D721Med (cell line): Measurements from ENCODE around the gene KCTD7.
"Not testable (repeated sequence)": the region's sequence is repeated elsewhere in the genome, so short reads cannot be mapped to it uniquely, and the experiment has no call there.

Experiments used
- DNase-seq: peaks from one replicate; pipeline ENCODE4 v3.0.0; 2011; ENCODE audit warnings: low spot score; ENCODE audit not compliant: insufficient read length
- FAIRE-seq: peaks from 2 replicates; lab custom pipeline; 2011; peaks lifted over from hg19 to GRCh38; lab: Jason Lieb, UNC
- TF ChIP-seq, protein P1 (sequence below): IDR thresholded peaks from 2 replicates; pipeline ENCODE4 v1.5.1; 2012; ENCODE audit warnings: mild to moderate bottlenecking, control low read depth; ENCODE audit not compliant: insufficient read depth; ENCODE audit errors: missing control alignments

Gene KCTD7

DNA sequence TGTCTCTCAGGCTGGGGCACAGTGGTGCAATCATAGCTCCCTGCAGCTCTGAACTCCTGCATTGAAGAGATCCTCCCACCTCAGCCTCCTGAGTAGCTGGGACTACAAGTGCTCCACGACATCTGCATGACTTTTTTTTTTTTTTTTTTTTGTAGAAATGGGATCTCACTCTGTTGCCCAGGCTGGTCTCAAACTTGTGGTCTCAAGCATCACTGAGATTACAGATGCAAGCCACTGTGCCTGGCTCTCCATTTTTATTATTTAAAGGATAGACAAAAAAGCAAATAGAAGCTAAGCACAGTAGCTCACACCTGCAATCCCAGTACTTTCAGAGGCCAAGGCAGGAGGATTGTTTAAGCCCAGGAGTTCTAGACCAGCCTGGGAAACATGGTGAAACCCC, 13.0 kb upstream of the KCTD7 start:
- TF ChIP-seq, protein P1, sequence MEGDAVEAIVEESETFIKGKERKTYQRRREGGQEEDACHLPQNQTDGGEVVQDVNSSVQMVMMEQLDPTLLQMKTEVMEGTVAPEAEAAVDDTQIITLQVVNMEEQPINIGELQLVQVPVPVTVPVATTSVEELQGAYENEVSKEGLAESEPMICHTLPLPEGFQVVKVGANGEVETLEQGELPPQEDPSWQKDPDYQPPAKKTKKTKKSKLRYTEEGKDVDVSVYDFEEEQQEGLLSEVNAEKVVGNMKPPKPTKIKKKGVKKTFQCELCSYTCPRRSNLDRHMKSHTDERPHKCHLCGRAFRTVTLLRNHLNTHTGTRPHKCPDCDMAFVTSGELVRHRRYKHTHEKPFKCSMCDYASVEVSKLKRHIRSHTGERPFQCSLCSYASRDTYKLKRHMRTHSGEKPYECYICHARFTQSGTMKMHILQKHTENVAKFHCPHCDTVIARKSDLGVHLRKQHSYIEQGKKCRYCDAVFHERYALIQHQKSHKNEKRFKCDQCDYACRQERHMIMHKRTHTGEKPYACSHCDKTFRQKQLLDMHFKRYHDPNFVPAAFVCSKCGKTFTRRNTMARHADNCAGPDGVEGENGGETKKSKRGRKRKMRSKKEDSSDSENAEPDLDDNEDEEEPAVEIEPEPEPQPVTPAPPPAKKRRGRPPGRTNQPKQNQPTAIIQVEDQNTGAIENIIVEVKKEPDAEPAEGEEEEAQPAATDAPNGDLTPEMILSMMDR: no peak
- DNase-seq (no peak), FAIRE-seq (no peak)

DNA sequence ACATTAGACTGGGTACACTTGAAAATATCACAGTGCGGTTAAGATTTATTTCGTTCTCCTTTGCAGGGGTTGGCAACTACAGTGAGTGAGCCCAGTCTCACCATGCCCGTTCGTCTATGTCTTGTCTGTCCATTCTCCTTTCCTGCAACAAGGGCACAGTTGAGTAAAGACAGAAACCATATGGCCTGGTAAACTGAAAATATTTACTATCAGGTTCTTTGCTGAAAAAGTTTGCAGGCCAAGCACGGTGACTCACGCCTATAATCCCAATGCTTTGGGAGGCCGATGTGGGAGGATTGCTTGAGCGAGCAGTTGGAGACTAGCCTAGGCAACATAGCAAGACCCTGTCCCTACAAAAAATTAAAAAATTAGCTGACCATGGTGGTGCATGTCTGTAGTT, 11.4 kb upstream of the KCTD7 start:
- TF ChIP-seq, protein P1: no peak
- FAIRE-seq (no peak), DNase-seq (no peak)

DNA sequence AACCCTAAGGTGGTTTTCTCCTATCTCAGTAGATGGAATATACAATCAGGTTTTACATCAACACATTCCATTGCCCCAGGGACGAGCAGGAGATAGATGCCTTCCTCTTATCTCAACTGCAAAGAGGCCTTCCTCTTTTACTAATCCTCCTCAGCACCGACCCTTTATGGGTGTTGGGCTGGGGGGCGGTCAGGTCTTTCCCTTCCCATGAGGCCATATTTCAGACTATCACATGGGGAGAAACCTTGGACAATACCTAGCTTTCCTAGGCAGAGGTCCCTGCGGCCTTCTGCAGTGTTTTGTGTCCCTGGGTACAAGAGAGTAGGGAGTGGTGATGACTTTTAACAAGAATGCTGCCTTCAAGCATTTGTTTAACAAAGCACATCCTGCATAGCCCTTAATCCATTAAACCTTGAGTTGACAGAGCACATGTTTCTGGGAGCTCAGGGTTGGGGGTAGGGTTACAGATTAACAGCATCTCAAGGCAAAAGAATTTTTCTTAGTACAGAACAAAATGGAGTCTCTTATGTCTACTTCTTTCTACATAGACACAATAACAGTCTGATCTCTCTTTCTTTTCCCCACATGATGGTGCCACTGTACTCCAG, 9.2 kb upstream of the KCTD7 start:
- DNase-seq, FAIRE-seq: not testable (repeated sequence)

DNA sequence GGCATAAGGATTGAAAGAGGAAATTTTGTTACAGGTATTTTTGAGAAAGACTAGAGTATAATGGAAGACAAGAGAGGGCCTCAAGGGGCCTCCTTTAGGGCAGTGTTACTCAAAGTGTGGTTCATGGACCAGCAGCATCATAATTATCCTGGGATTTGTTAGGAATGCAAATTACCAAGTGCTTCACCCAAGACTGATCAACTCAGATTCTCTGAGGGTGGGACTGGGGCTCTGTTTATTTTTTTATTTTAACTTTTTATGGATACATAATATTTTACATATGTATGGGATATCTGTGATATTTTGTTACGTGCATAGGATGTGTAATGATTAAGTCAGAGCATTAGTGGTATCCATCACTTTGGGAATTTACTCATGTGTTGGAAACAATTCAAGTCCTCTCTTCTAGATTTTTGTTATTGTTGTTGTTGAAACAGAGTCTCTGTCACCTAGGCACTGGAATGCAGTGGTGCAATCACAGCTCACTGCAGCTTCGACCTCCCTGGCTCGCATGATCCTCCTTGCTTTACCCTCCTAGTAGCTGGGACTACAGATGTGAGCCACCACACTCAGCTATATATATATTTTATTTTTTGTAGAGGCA, 2.2 kb upstream of the KCTD7 start:
- no peak for DNase-seq
- TF ChIP-seq, protein P1: no peak
- FAIRE-seq: no peak

DNA sequence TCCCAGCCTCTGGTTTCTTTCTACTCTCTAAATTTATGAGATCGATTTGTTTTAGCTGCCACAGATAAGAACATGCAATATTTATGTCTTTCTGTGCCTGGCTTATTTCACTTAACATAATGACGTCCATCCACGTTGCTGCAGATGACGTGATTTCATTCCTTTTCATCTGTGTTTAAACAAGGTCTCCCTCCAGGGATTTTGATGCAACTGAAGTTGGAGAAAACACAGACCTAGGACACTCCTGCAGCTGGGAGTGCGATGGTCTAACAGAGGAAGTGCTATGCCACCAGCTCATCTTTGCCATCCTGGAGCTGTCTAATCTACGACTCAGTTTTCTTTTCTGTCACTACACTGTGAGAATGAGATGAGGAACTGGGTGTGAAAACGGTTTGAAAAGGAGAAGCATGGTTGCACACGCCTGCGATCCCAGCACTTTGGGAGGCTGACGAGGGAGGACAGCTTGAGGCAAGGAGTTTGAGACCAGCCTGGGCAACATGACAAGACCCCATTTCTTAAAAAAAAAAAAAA, 1.5 kb upstream of the KCTD7 start:
- no peak for FAIRE-seq
- no peak for DNase-seq
- TF ChIP-seq, protein P1: no peak

DNA sequence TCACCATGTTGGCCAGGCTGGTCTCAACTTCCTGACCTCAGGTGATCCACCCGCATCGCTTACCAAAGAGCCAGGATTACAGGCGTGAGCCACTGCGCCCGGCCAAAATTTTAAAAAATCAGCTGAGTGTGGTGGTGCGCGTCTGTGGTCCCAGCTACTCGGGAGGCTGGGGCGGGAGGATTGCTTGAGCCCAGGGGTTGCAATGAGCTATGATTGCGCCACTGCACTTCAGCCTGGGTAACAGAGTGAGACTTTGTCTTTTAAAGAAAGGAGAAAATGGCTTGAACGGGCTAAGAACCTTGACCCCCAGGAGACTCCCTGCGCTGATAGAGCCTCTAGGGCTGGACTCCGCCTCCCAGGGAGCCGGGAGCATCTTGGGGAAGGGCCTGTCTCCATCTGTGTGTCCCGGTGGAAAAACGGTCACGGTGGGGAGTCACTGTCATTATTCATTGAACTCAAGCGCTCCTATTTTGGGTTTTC, 760 bp upstream of the KCTD7 start:
- no peak for FAIRE-seq

DNA sequence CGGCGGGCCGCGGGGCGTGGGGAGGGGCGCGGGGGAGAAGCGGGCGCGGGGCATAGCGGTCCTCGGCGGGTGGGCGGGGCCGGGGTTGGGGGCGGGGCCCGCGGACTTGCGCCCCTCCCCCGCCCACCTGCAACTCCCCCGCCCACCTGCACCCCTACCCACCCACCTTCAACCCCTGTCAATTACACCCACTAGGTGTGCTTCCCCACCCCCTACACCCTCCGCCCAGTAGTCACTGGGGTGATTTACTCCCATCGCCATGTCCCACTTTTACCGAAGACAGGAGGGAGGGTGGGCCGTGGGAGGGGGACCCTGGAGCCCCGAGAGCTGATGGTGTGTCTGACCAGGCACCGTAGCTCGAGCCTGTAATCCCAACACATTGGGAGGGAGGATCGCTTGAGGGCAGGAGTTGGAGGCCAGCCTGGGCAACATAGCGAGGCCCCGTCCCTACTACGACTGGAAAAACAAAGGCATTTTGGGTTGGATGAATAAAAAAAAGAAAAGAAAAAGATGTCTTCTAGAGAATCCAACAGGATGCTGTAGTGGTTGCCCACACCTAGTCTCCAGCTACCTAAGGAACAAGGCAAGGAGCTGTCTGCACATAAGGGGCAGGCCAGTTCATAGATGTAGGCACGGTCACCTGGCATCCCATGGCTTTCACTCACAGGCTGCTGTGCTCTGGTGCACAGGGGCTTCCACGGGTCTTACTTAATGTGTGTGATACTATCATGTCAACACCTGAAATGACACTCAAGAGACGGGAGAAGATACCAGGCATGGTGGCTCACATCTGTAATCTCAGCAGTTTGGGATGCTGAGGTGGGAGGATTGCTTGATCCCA, 761 bp downstream of the KCTD7 start:
- FAIRE-seq (no peak), DNase-seq (peak; percentile 29)
- TF ChIP-seq, protein P1: no peak

More for the DNA sequence above, 760 bp upstream of the KCTD7 start:
- TF ChIP-seq, protein P1: no peak
- no peak for DNase-seq
